Bone marrow (tissue), 2 donors: ENCODE measurements around the gene DEPDC5.
A peak's percentile ranks its signal among the peaks of the same experiment; 100 is the strongest.

Experiments
- DNase-seq, 2 donors: peaks; one replicate each; lab custom pipeline; 2025; lab: John Stamatoyannopoulos, UW

DEPDC5 gene

DNA sequence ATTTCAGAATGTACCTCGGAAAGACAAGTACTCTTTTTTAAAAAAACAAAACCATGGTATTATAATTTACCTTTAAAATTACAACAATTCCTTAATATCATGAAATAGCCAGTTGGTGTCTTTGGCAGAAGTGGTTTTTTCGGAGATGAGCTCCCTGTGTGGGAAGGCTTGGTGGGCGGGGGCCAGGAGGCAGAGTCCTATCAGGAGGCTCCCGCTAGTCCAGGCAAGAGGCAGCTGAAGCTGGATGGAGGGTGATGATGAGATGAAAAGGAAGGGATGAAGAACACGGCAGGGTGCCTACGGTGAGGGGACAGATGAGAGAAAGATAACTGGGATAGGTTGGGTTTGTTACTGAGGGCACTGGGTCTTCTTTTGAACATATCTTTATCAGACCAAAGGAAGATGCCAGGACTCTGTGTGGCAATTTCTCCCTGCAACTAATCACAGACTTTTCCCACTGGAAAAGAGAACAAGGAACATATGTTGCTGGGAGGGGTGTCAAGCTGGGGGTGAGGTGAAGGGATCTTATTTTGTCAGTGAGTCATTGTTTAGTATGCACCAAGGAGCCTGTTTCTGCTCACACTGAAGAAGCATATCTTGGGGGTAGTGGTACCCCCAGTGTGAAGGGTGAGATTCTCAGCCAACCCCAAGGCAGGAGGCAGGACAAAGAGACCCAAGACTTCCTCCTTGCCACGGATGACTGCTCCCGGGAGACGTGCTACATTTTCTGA is 99.0 kb downstream of the DEPDC5 start:
- DNase-seq = no peak

DNA sequence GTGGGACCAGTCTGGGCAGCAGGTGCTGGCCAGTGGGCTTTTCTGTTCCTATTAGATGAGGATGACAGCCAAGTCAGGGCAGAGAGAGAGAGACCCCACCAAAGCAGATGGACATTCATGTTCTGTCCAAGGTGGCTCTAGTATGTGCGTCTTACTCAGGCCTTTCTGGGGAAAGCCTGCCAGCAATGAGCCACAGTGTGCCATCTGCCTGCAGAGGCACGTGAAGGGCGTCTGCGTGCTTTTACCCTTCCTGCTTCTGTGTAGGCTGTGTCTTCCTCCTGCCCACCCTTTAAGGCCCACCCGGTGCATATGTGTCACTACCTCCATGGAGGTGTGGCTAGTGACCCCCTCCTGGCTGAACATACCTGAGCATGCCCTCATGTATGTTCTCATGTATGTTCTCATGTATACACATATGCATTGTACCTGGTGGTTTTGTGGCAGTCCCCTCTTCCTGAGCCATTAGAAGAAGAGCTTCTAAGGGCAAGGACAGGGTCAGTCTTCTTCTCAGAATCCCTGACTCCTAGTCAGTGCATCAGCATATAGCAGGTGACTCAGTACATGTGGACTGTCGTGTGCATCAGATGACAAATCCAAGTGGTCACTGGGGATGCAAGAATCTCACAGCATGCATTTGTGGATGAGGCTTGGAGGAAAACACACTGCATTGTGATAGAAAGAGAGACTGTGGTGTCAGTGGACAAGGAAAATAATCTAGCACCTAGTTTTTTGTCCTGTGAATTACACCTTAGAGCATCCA is 100.1 kb downstream of the DEPDC5 start:
- DNase-seq = no peak

DNA sequence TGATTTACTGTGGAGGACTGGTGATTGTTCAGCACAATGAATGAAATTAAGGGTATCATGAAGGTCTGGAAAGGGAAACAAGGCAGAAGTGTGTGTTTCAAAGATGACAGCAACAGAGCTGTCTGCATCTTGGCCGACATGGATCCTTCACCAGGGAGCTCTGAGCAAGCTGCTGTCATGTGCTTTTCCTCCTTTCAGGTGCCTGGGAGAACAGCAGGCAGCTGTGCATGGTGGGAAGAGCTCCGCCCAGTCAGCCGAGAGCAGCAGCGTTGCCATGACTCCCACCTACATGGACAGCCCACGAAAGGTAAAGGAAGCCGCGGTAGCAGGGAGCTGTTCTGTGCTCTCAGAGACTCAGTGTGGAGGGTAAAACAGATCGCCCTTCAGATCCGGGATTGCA is 103.4 kb downstream of the DEPDC5 start:
- no peak for DNase-seq

DNA sequence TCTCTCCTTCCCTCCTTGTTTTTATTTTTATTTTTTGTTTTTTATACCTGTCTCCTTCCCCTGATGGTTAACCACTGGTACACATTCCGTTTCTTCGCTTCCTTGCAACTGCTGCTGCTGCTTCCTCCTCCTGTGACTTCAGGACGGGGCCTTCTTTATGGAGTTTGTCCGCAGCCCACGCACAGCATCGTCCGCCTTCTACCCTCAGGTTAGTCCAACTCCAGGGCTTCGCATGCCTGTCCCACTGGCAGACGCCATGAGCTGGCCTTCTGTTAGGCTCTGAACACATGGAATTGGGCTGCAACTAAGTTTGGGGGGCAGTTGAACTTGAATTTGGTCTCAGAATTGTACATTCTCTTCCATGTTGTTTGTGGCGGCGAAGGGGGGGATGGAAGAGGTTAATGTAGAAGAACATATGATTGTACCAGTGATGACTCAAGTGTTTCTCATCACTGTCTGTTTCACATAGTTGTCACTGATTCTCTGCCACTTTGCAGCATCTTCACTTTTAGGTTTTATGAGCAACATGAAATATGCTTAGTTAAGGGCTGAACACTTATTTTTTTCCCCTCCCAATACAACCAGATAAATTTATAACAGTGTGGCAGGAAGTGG is 107.5 kb downstream of the DEPDC5 start:
- no peak for DNase-seq

DNA sequence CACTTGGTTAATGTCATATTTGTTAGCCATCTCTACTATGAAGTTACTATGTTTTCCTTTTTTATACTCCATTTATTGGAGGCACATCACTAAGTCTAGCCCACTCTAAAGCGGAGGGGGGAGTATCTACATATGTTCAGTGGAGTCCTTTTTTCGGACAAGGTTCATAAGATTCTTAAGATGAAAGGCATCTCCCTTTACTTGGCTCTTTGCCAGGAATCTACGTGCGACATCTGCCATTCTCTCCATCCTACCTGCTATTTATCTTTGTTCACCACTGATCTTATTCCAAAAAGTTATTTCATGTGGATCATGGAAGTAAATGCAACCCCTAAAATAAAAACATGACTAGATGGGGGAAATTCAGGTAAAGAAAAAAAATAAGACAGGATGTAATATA is 113.1 kb downstream of the DEPDC5 start:
- DNase-seq = no peak

DNA sequence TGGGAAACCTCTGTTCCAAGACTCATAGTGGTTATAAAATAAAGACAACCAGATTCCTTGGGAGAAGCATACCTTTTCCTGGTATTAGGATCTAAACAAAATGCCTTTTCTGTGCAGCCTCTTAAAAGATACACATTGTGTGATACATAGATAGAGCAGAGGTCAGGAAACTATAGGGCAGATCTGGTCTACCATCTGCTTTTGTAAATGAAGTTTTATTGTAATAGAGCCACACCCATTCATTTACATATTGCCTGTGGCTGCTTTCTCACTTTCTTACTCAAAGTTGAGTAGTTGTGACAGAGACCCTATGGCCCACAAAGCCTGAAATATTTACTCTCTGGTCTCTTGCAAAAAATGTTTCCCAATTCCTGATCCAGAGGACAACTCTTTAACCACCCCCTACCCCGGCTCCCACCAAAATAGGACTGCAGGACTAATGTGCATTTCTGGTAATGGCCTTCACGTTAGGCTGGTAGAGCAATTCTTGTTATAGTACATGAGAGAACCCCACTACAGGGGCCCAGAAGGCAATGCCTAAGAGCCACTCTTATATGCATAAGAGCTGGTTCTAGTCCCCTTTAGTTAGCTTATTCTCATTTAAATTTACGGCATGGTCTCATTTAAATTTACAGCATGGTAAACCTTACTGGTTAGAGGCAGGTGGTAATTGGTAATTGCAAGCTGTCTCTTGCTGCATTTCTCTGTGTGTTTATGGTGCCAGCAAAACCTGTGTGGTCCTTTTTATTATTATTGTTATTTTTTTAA is 113.8 kb downstream of the DEPDC5 start:
- DNase-seq = no peak

DNA sequence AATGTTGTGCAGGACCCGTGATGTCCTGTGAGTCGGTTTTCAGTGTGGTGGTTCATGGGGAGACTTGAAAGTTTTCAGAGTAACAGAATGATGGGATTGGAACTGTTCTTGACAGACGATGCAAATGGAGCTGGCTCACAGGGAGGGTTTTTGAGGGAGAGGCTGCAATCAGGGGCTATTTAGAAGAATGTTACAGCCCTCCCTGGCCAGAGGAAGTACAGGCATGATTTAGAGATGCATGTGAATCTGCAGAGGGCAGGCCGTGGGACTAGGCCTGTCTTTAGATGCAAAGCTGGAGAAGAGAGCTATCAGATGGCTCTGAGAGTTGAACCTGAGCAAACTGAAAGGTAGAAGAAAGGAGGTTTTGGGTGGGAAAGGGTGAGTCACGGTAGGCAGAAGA is 115.9 kb downstream of the DEPDC5 start:
- DNase-seq = no peak

DNA sequence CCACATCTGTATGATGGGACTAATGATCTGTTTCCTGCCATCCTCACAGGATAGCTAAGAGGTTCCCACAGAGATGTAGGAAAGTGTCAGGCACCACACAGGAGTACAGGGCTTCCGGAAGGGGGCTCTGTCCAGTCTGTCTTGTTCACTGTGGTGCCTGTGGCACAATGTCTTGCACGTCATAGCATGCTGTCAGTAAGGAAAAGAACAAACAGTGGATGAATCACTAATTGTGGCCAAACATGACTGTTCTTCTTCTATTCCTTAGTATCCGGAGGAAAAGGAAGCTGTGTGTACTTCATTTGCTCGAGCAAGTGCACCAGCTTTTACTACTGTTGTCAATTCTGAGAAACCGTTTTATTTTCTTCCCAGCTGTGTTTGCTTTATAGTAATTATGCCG is 117.1 kb downstream of the DEPDC5 start:
- peak in 1 of 2 donors; percentile 22 for DNase-seq

DNA sequence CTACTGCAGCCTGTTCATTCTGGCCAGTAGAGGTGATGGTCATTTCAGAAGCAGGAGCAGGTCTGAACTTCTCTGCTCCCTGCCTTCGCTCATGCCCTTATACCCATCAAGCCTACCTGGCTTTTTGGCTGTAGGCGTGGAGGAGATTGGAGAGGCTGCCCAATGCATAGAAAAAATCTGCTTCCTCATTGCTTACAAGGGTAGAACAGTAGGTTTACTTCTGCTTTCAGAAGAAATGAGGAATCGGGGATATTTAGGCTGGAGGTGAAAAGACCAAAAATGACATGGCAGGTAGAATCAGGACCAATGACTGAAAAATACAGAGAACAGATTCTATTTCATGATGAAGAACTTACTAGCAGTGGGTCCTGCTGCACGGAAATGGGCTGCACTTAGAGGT is 117.7 kb downstream of the DEPDC5 start:
- no peak for DNase-seq

DNA sequence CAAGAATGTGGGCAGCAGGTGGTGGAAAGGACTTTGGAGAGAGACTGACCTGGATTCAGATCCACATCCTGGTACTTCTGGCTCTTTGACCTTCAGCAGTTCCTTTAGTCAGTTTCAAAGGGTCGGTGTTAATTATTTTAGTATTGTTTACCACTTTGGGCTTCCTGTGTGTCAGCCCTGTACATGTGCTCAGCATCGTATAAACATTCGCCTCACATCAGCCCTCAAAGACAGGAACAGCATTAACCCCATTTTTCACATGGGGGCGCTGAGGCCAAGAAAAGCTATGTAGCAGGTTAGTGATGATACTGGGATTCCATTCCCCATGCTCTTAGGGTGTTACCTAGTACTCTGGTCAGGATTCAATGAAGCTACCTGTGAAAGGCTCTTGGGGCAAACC is 118.4 kb downstream of the DEPDC5 start:
- DNase-seq = no peak

DNA sequence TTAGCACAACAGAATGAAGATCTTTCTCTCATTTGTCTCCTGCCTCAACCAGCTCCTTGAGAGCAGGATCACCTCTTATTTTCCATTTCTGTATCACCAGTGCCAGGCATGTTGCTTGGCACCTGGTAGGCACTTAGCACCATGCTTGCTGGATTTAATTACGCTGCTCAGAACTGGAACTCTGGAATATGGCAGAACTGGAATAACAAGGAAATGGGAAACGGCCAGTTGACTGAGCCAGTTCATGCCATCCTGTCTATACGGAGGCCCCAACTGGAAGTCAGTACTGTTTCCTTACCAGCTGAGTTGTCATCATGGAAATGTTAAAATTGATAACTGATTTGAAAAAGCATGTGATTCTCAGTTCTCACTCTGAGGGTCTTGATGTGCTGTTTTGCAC is 121.0 kb downstream of the DEPDC5 start:
- no peak for DNase-seq

DNA sequence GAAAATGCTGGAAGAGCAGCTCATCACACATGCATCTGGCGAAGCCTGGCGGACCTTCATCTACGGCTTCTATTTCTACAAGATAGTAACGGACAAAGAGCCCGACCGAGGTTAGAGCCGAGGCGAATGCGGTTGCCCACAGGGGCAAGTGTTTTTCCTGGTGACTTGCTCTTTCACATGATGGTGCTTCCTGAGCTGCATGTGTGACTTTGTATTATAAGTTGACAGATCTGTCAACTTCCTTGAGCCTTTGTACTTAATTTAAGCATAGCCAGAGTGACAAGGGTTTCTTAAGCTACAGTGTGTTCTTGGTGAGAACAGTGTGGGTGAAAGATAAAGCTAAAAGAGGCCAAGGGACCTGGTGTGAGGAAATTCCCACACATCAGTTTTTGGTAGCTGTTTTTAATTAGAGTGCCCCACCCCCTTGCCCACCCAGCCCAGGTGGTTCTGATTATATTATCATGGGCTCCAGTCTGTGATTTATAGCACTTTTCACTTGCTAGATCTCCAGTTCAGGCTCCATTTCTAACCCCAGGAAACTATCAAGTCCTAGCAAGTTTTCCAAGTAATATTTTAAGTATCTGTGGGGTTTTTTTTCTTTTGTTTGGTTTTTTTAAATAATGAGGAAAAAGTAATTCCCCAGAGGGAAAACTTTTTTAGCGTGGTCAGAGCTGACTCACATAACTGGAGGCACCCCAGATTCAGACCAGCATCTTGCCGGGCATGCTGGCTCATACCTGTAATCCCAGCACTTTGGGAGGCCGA is 122.5 kb downstream of the DEPDC5 start:
- DNase-seq = no peak

DNA sequence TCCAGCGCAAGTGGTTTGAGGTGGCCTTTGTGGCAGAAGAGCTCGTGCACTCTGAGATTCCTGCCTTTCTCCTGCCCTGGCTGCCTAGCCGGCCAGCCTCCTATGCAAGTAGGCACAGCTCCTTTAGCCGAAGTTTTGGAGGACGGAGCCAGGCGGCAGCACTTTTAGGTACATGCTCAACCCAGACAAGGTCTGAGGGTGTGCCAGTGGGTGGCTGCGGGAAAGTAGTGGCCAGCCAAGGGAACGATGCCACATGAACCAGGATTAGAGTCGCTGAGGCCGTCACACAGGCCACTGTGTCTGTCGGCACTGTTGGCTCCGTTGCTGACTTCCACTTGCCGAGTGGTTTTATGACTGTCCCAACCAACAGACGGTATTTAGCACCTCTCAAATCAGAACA is 125.8 kb downstream of the DEPDC5 start:
- DNase-seq = no peak

DNA sequence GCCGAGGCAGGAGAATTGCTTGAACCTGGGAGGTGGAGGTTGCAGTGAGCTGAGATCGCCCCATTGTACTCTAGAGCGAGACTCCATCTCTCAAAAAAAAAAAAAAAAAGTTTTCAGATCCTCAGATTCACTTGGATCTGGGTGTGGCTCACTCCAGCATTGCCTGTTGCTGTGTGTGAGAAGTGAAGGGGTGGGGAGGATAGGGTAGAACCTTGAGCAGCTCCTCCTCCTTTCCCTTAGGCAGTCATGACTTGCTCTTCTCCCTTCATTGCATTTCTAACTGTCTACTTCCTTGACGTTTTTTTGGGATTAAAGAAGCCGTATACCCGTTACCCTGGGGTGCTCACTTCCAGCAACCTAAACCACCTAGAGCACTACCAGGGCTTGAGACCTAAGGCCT is 127.4 kb downstream of the DEPDC5 start:
- DNase-seq = no peak

DNA sequence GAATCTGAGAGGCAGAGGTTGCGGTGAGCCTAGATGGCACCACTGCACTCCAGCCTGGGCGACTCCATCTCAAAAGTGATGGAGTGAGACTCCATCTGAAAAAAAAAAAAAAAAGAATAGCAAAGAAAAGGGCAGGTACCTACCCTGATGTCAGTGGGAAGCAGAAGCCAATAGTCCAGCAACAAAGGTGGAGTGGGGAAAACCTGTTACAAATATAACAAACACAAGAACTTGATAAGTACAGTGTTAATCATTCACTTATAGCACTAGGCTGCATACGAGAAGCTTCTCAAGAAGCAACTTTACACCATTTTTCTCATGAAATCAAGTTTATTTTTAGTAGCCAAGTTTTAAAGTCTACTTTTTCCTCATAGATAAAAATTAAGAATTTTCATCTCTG is 128.0 kb downstream of the DEPDC5 start:
- DNase-seq = no peak

DNA sequence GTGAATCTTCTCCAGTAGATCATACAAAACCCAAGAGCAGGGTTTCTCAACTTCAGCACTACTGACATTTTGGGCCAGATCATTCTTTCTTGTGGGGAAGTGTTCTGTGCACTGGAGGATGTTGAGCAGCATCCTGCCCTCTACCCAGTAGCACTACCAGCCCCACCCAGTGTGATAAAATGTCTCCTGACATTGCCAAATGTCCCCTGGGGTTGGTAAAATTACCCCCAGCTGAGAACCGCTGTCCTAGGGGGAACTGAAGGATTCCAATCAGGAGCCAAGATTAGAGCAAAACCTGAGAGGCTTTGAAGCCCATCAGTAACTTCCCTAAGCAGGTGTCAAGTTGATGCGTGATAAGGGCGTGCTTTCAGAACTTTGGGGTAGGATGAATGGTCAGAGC is 129.2 kb downstream of the DEPDC5 start:
- DNase-seq = no peak

DNA sequence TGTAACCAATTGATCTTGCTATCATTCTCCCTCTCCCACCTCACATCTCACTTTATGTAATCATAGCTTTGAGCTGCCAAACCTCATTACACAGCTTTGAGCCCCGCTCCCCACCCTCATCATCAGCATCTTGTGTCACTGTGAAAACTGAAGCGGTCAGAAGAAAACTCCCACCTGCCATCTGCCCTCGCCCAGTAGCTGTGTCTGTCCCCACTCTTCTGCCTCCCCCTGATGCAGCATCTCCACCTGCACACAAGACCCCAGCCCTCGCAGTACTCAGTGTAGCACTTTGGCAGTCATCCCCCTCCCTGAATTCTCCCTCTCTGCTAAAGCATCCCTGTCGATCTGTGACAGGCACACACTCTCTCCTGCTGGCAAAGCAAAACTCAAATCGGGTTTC is 130.2 kb downstream of the DEPDC5 start:
- no peak for DNase-seq

DNA sequence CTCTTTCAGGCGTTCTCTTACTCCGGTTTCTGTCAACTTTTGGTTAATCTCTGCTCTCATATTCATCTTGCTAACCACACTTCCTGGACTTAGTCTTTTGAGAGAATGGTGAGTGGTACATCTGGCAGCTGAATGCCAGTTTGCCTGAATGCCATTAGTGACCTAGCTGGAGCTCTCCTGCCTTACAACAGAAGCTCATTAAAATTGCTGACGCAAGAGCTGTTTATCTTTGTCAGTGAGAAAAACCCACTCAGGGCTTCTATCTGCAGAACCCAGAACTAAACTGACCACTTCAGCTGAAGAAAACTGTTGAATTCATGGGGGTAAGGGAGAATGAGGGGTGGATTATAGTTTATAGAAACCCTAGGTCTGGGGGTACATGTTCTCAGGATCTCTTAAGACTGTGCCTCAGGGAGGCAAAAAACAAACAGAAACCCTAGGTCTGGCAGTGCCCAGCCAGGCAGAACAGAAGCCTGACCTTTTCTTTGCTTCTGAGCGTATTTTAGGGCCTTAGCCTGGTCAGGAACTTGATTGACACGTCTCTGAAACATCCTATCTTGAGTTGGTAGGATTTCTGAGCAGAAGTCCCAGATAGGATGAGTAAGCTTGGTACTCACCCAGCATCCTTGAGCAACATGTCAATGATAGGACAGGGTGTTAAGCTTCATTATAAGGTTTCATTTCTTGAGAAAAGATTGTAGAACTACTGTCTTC is 137.7 kb downstream of the DEPDC5 start:
- no peak for DNase-seq

DNA sequence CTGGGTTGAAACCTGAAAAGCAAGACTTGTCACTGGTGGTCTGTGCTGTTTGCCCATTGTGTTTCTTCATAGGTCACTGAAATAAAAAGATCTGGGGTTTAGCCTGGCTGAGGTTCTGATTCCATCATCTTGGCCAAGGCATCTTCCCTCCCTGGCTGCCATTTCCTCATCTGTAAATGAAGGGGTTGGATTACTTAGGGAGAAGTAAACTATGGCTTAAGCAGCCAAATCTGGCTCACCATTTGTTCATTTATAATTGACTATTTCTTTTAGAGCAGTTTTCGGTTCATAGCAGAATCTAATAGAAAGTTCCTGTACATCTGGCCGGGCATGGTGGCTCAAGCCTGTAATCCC is 138.2 kb downstream of the DEPDC5 start:
- no peak for DNase-seq

DNA sequence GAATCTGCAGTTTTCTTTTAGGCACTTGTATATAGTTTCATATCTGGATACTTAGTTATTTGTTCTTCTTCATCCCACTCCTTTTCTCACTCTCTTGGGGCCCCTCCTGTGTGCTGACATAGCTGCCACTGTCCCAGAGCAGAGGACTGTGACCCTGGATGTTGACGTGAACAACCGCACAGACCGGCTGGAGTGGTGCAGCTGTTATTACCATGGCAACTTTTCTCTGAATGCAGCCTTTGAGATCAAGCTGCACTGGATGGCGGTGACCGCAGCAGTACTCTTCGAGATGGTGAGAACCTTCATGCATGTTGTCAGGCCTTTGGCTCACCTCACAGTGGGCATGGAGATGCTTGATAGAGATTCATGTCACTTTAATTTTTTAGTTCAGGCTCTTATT is 139.6 kb downstream of the DEPDC5 start:
- DNase-seq = no peak

DNA sequence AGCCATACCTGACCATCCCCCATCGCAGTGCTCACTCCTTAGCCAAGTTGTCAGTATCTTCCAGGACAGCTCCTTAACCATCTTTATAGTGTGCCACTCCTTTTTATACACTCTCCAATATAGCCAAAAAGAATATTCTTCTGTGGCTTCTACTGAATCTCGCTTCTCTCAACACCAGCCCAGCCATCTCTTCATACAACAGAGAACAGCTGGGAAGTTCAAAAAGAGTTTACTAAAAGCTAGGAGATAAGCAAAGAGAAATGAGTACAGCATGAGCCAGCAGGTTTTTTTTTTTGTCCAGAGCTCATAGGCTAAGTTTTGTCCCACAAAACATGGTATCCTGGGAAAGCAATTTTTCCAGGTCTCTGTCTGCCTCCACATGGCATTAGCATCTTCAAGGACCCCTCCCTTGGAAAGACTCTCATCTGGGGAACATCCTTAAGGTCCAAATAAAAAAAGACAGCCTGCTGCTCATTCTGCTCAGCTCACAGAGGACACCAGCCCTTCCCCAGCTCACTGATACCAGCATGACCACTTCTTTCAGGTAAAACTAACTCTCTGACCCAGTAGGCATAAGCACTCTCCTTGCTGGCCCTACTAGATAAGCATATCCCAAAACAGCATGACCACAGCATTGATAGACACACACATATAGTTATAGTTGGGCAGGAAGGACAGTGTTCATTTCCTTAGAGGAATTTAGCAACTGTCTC is 141.7 kb downstream of the DEPDC5 start:
- DNase-seq = no peak
